HEK293T (cell line): ENCODE data around the gene ZNF574.

Experiments
- ARNT ChIP-seq: fragments of 450-650 bp; IDR thresholded peaks from 2 replicates; pipeline ENCODE4 v1.6.1; 2017; ENCODE audit warnings: mild to moderate bottlenecking
- BHLHE40 ChIP-seq: fragments of 450-650 bp; IDR thresholded peaks from 2 replicates; pipeline ENCODE4 v1.6.1; 2016; ENCODE audit warnings: mild to moderate bottlenecking, moderate library complexity, borderline replicate concordance
- ELF4 ChIP-seq: fragments of 450-650 bp; IDR thresholded peaks from 2 replicates; pipeline ENCODE4 v1.6.1; 2017; ENCODE audit warnings: antibody characterized with exemption
- FOXA1 ChIP-seq: fragments of 450-650 bp; IDR thresholded peaks from 2 replicates; pipeline ENCODE4 v1.6.1; 2016; ENCODE audit warnings: mild to moderate bottlenecking
- FOXK2 ChIP-seq: fragments of 450-650 bp; IDR thresholded peaks from 2 replicates; pipeline ENCODE4 v1.6.1; 2016; ENCODE audit warnings: mild to moderate bottlenecking
- NFRKB ChIP-seq: fragments of 450-650 bp; IDR thresholded peaks from 2 replicates; pipeline ENCODE4 v1.6.1; 2016; ENCODE audit warnings: mild to moderate bottlenecking, moderate library complexity
- PKNOX1 ChIP-seq: fragments of 450-650 bp; IDR thresholded peaks from 2 replicates; pipeline ENCODE4 v1.6.1; 2016
- SP1 ChIP-seq: fragments of 450-650 bp; IDR thresholded peaks from 2 replicates; pipeline ENCODE4 v1.6.1; 2017
- TARDBP ChIP-seq: fragments of 450-650 bp; IDR thresholded peaks from 2 replicates; pipeline ENCODE4 v1.6.1; 2016
- ZNF384 ChIP-seq: fragments of 450-650 bp; IDR thresholded peaks from 2 replicates; pipeline ENCODE4 v1.6.1; 2016

DNA sequence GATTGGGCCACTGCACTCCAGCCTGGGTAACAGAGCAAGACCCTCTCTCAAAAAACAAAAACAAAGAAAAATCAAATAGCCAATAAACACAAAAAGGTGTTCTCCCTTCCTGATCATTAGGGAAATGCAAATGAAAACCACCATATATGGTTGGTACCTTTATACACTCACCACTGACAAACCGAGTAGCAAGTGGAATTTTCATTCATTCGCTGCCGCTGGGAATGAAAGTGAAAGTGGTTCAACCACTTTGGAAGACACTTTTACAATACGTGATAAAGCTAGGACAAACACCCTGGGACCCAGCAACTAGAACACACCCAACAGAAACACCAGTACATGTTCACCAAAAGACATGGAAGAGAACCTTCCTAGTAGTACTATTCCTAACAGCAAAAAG lies 27.0 kb upstream of the ZNF574 start:
- TF ChIP-seq PKNOX1 (no peak), FOXK2 (no peak), SP1 (no peak), ELF4 (no peak), FOXA1 (no peak), BHLHE40 (no peak), TARDBP (no peak), ZNF384 (no peak), ARNT (no peak), NFRKB (no peak)
